Fibroblast of skin of right quadriceps (primary cell): Measurements from ENCODE around the gene UGP2.

ENCODE experiments used
- DNase-seq: peaks from one replicate; pipeline ENCODE4 v3.0.0-alpha.2; 2013

Gene UGP2

GRCh38 chr2:63866009-63866709 lies 24.5 kb downstream of the UGP2 start:
- DNase-seq, result no peak

GRCh38 chr2:63870679-63871078 lies 29.0 kb downstream of the UGP2 start:
- no peak for DNase-seq

DNA sequence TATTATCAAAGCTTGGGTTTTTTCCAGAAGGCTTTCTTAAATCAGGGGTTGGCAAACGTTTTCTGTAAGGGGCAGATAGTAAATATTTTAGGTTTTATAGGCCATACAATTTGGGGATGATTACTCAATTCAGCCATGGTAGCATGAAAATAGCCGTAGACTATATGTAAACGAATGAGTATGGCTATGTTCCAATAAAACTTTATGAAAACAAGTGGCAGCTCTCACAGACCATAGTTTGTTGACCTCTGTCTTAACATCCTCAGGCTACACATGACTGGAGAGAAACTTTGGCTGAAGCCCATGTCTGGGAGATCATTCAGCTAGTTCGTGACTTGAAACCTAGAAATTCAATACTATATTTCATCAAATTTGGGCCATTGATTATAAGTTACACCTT lies 30.2 kb downstream of the UGP2 start:
- DNase-seq, result no peak

- peak; percentile 23 for DNase-seq
Measured at GRCh38 chr2:63872571-63873328, 31.1 kb downstream of the UGP2 start.

DNA sequence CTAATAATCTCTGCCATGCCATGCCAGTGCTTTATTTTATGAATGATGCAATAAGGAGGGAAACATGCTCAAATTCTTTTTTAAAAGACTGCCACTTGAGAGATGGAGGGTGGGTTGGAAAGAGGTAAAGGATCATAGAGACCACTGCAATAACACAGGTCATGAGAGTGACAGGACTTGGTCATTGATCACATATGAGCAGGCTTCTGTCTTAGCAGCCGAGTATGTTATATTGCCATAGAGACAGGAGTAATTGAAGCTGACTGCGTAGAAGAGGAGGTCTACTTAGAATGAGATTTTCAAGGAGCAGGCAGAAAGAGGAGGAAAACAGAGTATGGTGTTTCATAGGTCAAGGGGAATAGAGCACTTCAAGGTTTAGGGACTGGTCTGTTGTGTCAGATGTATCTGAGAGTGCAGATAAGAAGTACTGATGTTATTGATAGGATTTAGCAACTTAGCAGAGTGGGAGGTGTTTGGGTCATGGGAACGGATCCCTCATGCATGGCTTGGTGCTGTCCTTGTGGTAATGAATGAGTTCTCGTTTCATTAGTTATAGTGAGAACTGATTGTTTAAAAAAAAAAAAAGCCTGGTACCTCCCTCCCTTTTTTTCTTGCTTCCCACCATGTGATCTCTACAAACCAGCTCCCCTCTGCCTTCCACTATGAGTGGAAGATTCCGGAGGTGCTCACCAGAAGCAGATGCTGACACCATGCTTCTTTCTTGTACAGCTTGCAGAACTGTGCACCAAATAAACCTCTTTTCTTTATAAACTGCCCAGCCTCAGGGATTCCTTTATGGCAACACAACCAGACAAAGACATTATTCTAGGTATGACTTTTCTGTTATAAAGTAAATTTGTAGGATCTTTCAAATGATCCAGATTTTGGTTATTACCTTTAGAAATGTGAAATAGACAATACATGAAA lies 32.8 kb downstream of the UGP2 start:
- no peak for DNase-seq

DNA sequence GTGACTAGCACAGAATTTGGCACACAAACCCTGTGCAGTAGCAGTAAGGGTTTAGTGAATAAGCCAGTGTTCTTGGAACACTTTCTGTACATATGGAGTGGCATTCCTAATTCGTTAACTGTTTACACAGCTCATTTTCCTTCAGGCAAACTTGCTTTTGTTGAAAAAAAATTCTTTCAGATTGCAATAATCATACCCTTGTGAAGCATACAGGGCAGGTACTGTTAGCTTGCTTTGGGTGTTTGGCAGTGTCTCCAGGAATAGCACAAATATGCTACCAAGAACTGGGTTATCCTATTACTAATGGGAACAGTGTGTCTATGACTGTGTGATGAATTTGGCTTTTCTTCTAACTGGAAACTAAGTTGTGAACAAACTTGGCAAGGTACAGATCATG lies 33.4 kb downstream of the UGP2 start:
- no peak for DNase-seq

DNA sequence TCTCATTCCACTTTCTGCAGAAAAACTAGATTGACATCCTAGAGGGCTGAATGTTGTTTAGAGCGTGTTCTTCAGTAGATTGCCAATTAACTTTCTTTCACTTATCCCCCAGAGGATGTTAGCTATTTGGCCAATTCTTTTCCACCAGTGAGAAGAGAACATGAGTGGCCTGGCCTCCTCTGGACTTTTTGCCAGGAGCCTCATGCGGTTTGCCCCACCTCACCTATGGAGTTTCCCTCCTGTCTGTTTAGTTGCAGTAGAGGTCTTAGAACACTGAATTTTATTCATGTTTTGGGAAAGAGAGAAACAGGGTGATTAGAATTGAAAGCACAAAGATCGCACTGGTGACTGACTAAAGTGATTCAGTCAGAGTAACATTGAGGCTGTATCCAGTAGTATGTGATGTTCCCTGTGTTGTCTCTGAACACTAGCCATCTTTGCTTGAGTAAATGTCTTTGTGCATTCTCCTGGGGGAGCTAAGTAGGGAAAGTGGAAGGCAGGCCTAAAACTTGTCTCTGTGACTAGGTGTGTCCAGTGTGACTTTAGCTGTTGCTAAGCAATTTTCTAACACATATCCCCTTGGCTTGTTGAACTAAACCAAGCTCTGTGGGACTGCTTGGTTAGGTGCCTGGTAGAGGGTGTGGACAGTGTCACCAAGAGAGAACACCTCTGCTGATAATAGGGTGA lies 34.0 kb downstream of the UGP2 start:
- no peak for DNase-seq

DNA sequence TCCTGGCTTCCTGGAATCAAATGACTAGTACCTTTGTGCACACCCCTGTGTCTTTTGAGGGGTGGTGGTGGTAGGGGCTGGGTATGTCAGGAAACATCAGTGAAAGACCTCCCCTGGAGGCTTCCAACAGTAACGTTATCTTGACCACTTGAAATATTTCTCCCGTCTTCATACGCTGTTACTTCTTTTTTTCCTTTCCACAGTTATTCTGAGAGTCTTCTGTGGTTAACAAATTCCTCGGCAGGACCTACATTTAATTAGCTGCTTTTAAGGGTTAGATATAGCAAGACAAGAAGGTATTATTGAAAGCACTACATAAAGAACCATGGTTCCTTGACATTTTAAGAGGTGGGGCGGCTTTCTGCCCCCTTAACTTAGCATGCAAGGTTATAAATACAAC lies 34.6 kb downstream of the UGP2 start:
- DNase-seq, result no peak

- no peak for DNase-seq
Measured at GRCh38 chr2:63878486-63878885, 36.8 kb downstream of the UGP2 start.

- no peak for DNase-seq
Measured at GRCh38 chr2:63879876-63880433, 38.3 kb downstream of the UGP2 start.

- DNase-seq, result no peak
Measured at GRCh38 chr2:63880625-63881024, 38.9 kb downstream of the UGP2 start.

DNA sequence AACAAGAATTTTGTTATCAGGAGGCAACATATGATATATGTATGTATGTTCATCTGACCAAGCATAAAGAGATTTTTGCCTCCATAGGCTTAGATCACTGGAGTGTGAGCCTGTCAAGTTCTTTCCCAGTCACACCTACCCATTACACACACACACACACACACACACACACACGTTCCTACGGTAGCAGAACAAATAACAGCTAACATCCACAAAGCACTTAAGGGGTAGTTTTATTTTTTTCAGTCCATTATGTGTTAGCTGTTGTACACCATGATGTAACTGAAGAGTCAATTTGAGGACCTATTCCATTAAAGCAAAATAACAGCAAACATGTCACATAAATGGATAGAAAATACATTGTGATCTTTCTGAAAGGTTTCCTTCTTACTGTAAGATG lies 39.5 kb downstream of the UGP2 start:
- no peak for DNase-seq

- DNase-seq, result no peak
Measured at GRCh38 chr2:63882395-63883105, 40.9 kb downstream of the UGP2 start.

DNA sequence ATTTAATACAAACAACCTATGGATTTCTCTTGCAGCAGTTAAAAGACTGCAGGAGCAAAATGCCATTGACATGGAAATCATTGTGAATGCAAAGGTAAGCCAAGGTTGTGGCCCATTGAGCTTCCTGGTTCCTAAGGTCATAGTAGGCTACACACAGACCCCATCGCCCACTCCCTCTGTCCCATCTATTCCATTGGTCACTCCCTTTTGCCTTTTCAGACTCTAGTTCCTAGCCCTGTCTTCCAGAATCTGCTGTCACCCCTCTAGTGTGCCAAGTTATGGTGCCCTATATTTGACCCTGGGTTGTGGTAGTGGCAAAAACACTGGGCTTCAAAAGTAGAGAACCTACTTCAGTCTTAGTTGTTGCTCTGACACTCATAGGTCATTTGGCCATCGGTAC lies 44.7 kb downstream of the UGP2 start:
- no peak for DNase-seq

DNA sequence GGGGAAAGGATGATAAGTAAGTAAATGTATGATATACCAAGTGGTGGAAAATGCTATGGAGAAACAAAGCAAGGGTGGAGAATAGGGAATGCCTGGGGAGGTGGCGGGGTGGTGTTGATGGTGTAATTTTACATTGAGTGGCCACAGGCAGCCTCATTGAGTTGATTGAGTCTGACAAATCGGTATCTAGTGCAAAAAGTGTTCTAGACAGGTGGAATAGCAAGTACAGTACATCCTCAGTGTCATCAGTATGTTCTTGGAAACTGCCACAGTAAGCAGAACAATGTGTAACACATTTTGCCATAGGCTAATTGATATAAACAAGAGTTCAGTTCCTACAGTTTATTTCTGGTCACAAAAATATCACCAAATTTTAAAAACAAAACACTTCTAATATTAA lies 46.4 kb downstream of the UGP2 start:
- DNase-seq, result no peak

- DNase-seq, result peak; percentile 45
Measured at GRCh38 chr2:63888490-63889402, 47.0 kb downstream of the UGP2 start.

DNA sequence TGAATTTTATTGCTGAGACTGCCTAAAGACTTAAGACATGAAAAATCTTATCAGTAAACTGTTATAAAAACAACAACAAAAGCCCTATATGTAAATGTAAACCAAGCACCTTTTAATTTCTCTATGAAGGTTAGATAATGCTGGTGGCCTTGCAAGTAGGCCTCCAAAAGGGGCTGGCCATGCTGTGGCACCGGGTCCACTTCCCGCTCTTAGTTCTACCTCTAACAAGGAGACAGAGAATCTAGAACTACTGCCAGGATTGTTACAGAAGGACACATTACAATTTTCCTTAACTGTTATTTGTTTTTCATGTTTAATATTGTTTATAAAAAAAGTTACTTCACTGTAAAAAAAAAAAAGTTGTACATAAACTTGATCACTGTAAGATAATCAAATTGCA lies 49.0 kb downstream of the UGP2 start:
- no peak for DNase-seq

GRCh38 chr2:63891488-63892030 lies 49.9 kb downstream of the UGP2 start:
- DNase-seq, result no peak

GRCh38 chr2:63893163-63893562 lies 51.5 kb downstream of the UGP2 start:
- no peak for DNase-seq

- no peak for DNase-seq
Measured at GRCh38 chr2:63894167-63894566, 52.5 kb downstream of the UGP2 start.

DNA sequence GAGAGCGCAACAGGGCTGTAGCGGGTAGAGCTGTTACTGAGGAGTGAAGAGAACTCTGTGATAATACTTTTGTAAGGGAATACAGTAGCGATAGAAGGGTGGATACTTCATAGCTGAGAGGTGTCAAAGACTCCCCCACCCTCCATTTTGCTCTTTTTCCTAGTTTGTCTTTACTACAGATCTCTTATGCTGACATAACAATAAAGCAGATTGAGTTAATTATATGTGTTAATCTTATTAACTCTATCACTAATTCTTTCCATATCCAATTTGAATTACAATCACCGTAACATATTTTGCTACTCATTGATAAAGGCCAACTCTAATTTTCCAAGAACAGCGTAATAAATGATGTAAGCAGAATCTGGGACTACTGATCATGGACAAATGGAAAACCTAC lies 57.1 kb downstream of the UGP2 start:
- no peak for DNase-seq
